ENCODE data around the gene CERS5. TPM values are rescaled to one million over a fixed set of nuclear protein-coding genes. Genes with fewer than 3 reads are reported as not detected.
A peak's percentile ranks its signal among the peaks of the same experiment; 100 is the strongest.

Gene CERS5
- total RNA-seq, 2 experiments from 2014 or later, result 33.9 to 39.5 TPM

- ChIA-PET CTCF (no interaction called here), POLR2A (no interaction called here)
Measured at GRCh38 chr12:50201987-50202521, 34.9 kb upstream of the CERS5 start.

GRCh38 chr12:50200552-50201273 is 33.5 kb upstream of the CERS5 start:
- ATAC-seq, result no peak
- intact Hi-C loops (cut with micrococcal nuclease), result no loop called here
- ChIA-PET POLR2A (interaction anchor here (1.3 to 1.5 kb wide), 2 partner anchors 13 to 44 kb away, joined by 3 to 5 read pairs; no protein-coding TSS in a partner anchor), CTCF (interaction anchor here (0.6 to 1.2 kb wide), 2 partner anchors 234 to 542 kb away, joined by 3 to 4 read pairs; no protein-coding TSS in a partner anchor)
- Mint-ChIP-seq H3K4me3 (no peak overlapping the region), H3K27ac (no peak overlapping the region), H3K4me1 (ENCODE audit: low read depth) (no peaks in the 10 kb centered on the region), H3K27me3 (no peaks in the 10 kb centered on the region), H3K9me3 (no peaks in the 10 kb centered on the region), H3K36me3 (ENCODE audit: low read depth) (peaks cover 25% of the 10 kb centered on the region)
- no peak for DNase-seq
- TF ChIP-seq CTCF (IDR thresholded peaks at IDR 0.05), result no peak

More at GRCh38 chr12:50201987-50202521, 34.9 kb upstream of the CERS5 start:
- ATAC-seq, result no peak
- intact Hi-C loops (cut with micrococcal nuclease), result no loop called here
- no peak for DNase-seq
- Mint-ChIP-seq H3K4me1 (ENCODE audit: low read depth) (no peaks in the 10 kb centered on the region), H3K36me3 (ENCODE audit: low read depth) (peaks cover 25% of the 10 kb centered on the region), H3K9me3 (no peaks in the 10 kb centered on the region), H3K4me3 (no peak overlapping the region), H3K27ac (no peak overlapping the region), H3K27me3 (no peaks in the 10 kb centered on the region)
- TF ChIP-seq CTCF (IDR thresholded peaks at IDR 0.05), result no peak

- ChIA-PET CTCF (interaction anchor here (0.6 to 1.2 kb wide), 3 partner anchors 23 to 124 kb away, joined by 3 read pairs; no protein-coding TSS in a partner anchor), POLR2A (no interaction called here)
- TF ChIP-seq CTCF (IDR thresholded peaks at IDR 0.05), result no peak
- Mint-ChIP-seq H3K27ac (no peak overlapping the region), H3K4me1 (ENCODE audit: low read depth) (no peaks in the 10 kb centered on the region), H3K4me3 (no peak overlapping the region), H3K36me3 (ENCODE audit: low read depth) (peaks cover 26% of the 10 kb centered on the region), H3K27me3 (no peaks in the 10 kb centered on the region), H3K9me3 (no peaks in the 10 kb centered on the region)
- intact Hi-C loops (cut with micrococcal nuclease), result no loop called here
- no peak for DNase-seq
- ATAC-seq, result no peak
Measured at GRCh38 chr12:50198829-50199228, 31.7 kb upstream of the CERS5 start.

- ChIA-PET CTCF (interaction anchor here (1.0 to 2.0 kb wide), 4 partner anchors 10 to 117 kb away, joined by 3 to 7 read pairs (median 4); no protein-coding TSS in a partner anchor), POLR2A (interaction anchor here (1.0 kb wide), 1 partner anchor 135 kb away, joined by 4 read pairs; no protein-coding TSS in a partner anchor)
- no peak for TF ChIP-seq CTCF (IDR thresholded peaks at IDR 0.05)
- no peaks in the 10 kb centered on the region for H3K27me3 Mint-ChIP-seq
- intact Hi-C loops (cut with micrococcal nuclease), result no loop called here
- H3K4me3 Mint-ChIP-seq, result no peak overlapping the region
- no peaks in the 10 kb centered on the region for H3K4me1 Mint-ChIP-seq (ENCODE audit: low read depth)
- ATAC-seq (no peak), DNase-seq (no peak)
- H3K36me3 Mint-ChIP-seq (ENCODE audit: low read depth), result peaks cover 29% of the 10 kb centered on the region
- no peaks in the 10 kb centered on the region for H3K9me3 Mint-ChIP-seq
- H3K27ac Mint-ChIP-seq, result no peak overlapping the region
Measured at GRCh38 chr12:50197297-50197727, 30.1 kb upstream of the CERS5 start.

GRCh38 chr12:50196537-50196936 is 29.4 kb upstream of the CERS5 start:
- Mint-ChIP-seq H3K9me3 (no peaks in the 10 kb centered on the region), H3K4me1 (ENCODE audit: low read depth) (no peaks in the 10 kb centered on the region), H3K4me3 (no peak overlapping the region), H3K36me3 (ENCODE audit: low read depth) (peaks cover 29% of the 10 kb centered on the region), H3K27me3 (no peaks in the 10 kb centered on the region), H3K27ac (peak overlapping the region; percentile 49)
- POLR2A ChIA-PET, result interaction anchor here (0.7 to 1.1 kb wide), 3 partner anchors 37 to 136 kb away, joined by 3 to 7 read pairs (median 4); no protein-coding TSS in a partner anchor
- intact Hi-C loops (cut with micrococcal nuclease), result no loop called here
- no peak for DNase-seq
- no peak for ATAC-seq
- CTCF ChIA-PET, result interaction anchor here (1.0 to 2.0 kb wide), 6 partner anchors 10 to 118 kb away, joined by 3 to 7 read pairs (median 3); no protein-coding TSS in a partner anchor
- TF ChIP-seq CTCF (IDR thresholded peaks at IDR 0.05), result no peak
